Trophoblast cell (in vitro differentiated cells and primary cell): ENCODE measurements around the gene HAUS2.
A peak's percentile ranks its signal among the peaks of the same experiment; 100 is the strongest.

Experiments
- DNase-seq, 2 donors: peaks; one replicate each; pipeline ENCODE4 v3.0.0-alpha.2; 2016
- H2AFZ ChIP-seq: 2 replicates; pipeline ENCODE4 v1.6.1; 2013; ENCODE audit warnings: low read length, moderate library complexity, mild to moderate bottlenecking; ENCODE audit not compliant: insufficient read depth, poor library complexity
- H2AK5ac ChIP-seq: 2 replicates; pipeline ENCODE4 v1.6.1; 2013; ENCODE audit warnings: mild to moderate bottlenecking, low read length
- H2BK120ac ChIP-seq: 2 replicates; pipeline ENCODE4 v1.6.1; 2013; ENCODE audit warnings: low read length, mild to moderate bottlenecking, moderate library complexity; ENCODE audit not compliant: insufficient read depth, poor library complexity
- H2BK12ac ChIP-seq: 2 replicates; pipeline ENCODE4 v1.6.1; 2013; ENCODE audit warnings: mild to moderate bottlenecking, low read length, moderate library complexity
- H2BK5ac ChIP-seq: 2 replicates; pipeline ENCODE4 v1.6.1; 2013; ENCODE audit warnings: low read length, low read depth, moderate library complexity, mild to moderate bottlenecking; ENCODE audit not compliant: poor library complexity
- H3K14ac ChIP-seq: 2 replicates; pipeline ENCODE4 v1.6.1; 2013; ENCODE audit warnings: mild to moderate bottlenecking, low read length
- H3K18ac ChIP-seq: 2 replicates; pipeline ENCODE4 v1.6.1; 2013; ENCODE audit warnings: mild to moderate bottlenecking, low read length
- H3K23ac ChIP-seq: 2 replicates; pipeline ENCODE4 v1.6.1; 2013; ENCODE audit warnings: low read length
- H3K27ac ChIP-seq: 2 replicates; pipeline ENCODE4 v1.5.1; 2013; ENCODE audit warnings: low read depth, mild to moderate bottlenecking, inconsistent platforms, low read length, moderate library complexity
- H3K27me3 ChIP-seq: 2 replicates; pipeline ENCODE4 v1.6.1; 2013; ENCODE audit warnings: inconsistent platforms, mild to moderate bottlenecking, low read length, moderate library complexity; ENCODE audit not compliant: insufficient read depth
- H3K36me3 ChIP-seq, 2 experiments: 1 replicate in 1 of 2; 2 replicates in 1 of 2; pipeline ENCODE4 v1.6.1; 2013; ENCODE audit warnings: low read length in 2 of 2, mild to moderate bottlenecking in 2 of 2, moderate library complexity in 1 of 2; ENCODE audit not compliant: insufficient read depth in 2 of 2, control insufficient read depth in 1 of 2
- H3K4ac ChIP-seq: 2 replicates; pipeline ENCODE4 v1.6.1; 2013; ENCODE audit warnings: low read depth, mild to moderate bottlenecking, low read length, moderate library complexity
- H3K4me1 ChIP-seq, 2 experiments: 1 replicate in 1 of 2; 2 replicates in 1 of 2; pipeline ENCODE4 v1.6.1; 2013; ENCODE audit warnings: low read length in 2 of 2, mild to moderate bottlenecking in 2 of 2, moderate library complexity in 1 of 2; ENCODE audit not compliant: insufficient read depth in 2 of 2, control insufficient read depth in 1 of 2
- H3K4me2 ChIP-seq: 2 replicates; pipeline ENCODE4 v1.6.1; 2013; ENCODE audit warnings: inconsistent platforms, mild to moderate bottlenecking, low read length, moderate library complexity
- H3K4me3 ChIP-seq: 2 replicates; pipeline ENCODE4 v1.5.1; 2013; ENCODE audit warnings: mild to moderate bottlenecking, low read depth, low read length, inconsistent platforms
- H3K79me1 ChIP-seq: one replicate; pipeline ENCODE4 v1.6.1; 2013; ENCODE audit warnings: low read length
- H3K79me2 ChIP-seq: 2 replicates; pipeline ENCODE4 v1.6.1; 2013; ENCODE audit warnings: low read length, mild to moderate bottlenecking; ENCODE audit not compliant: control insufficient read depth, insufficient read depth, poor library complexity
- H3K9ac ChIP-seq: 2 replicates; pipeline ENCODE4 v1.6.1; 2013; ENCODE audit warnings: mild to moderate bottlenecking, low read length
- H3K9me3 ChIP-seq: 2 replicates; pipeline ENCODE4 v1.6.1; 2013; ENCODE audit warnings: low read depth, mild to moderate bottlenecking, control low read depth, inconsistent platforms, low read length; ENCODE audit not compliant: insufficient read depth
- H4K12ac ChIP-seq: 2 replicates; pipeline ENCODE4 v1.6.1; 2013; ENCODE audit warnings: low read depth, mild to moderate bottlenecking, low read length, moderate library complexity
- H4K8ac ChIP-seq: 2 replicates; pipeline ENCODE4 v1.6.1; 2013; ENCODE audit warnings: low read depth, mild to moderate bottlenecking, low read length, moderate library complexity
- H4K91ac ChIP-seq: one replicate; pipeline ENCODE4 v1.6.1; 2013; ENCODE audit warnings: low read depth, mild to moderate bottlenecking, low read length, moderate library complexity
- WGBS: extraction: QIAGEN DNeasy Blood & Tissue Kit; methylation state at CpG from one replicate; pipeline ENCODE4 v1.1.7; 2013; ENCODE audit warnings: missing lambda C conversion rate; ENCODE audit not compliant: insufficient read length, insufficient coverage; ENCODE audit errors: extremely low coverage; 5-methylcytosine and 5-hydroxymethylcytosine counted together

Gene HAUS2

GRCh38 chr15:42581272-42581730 is 32.7 kb downstream of the HAUS2 start:
- Histone ChIP-seq H3K79me1 (no peaks in the 10 kb centered on the region), H3K9ac (no peak overlapping the region), H3K27ac (no peak overlapping the region), H2BK120ac (no peak overlapping the region), H3K4ac (no peak overlapping the region), H3K4me2 (peak overlapping the region; percentile 68), H3K23ac (no peak overlapping the region), H2BK5ac (no peak overlapping the region), H3K79me2 (no peaks in the 10 kb centered on the region), H3K4me3 (peak overlapping the region; percentile 64), H4K91ac (no peak overlapping the region), H3K14ac (peak overlapping the region; percentile 28), H3K36me3 (no peaks in the 10 kb centered on the region), H2AFZ (peak overlapping the region; percentile 68), H2BK12ac (no peak overlapping the region), H2AK5ac (no peak overlapping the region), H3K18ac (no peak overlapping the region), H4K8ac (peak overlapping the region; percentile 71), H3K9me3 (no peaks in the 10 kb centered on the region), H3K27me3 (peaks cover 7% of the 10 kb centered on the region), H3K4me1 (peaks cover 0 to 3% of the 10 kb centered on the region in 2 experiments), H4K12ac (no peak overlapping the region)
- peak; percentile 71 to 83 for DNase-seq
- no CpG with 5 or more reads among the region's 37 CpGs for WGBS

- Histone ChIP-seq H3K18ac (no peak overlapping the region), H2BK120ac (no peak overlapping the region), H3K9me3 (no peaks in the 10 kb centered on the region), H3K27me3 (peaks cover 2% of the 10 kb centered on the region), H3K4me2 (no peak overlapping the region), H3K14ac (no peak overlapping the region), H3K4me3 (no peak overlapping the region), H3K9ac (no peak overlapping the region), H3K79me1 (no peaks in the 10 kb centered on the region), H2BK12ac (no peak overlapping the region), H2AK5ac (no peak overlapping the region), H3K23ac (no peak overlapping the region), H3K27ac (no peak overlapping the region), H2AFZ (no peak overlapping the region), H3K36me3 (no peaks in the 10 kb centered on the region), H3K79me2 (no peaks in the 10 kb centered on the region), H4K91ac (no peak overlapping the region), H3K4ac (no peak overlapping the region), H2BK5ac (no peak overlapping the region), H4K8ac (no peak overlapping the region), H3K4me1 (peaks cover 0 to 3% of the 10 kb centered on the region in 2 experiments), H4K12ac (no peak overlapping the region)
- WGBS = no CpG with 5 or more reads among the region's 8 CpGs
- no peak for DNase-seq
Observed at GRCh38 chr15:42582569-42583375, 34.1 kb downstream of the HAUS2 start.

- Histone ChIP-seq H3K79me2 (no peaks in the 10 kb centered on the region), H3K36me3 (no peaks in the 10 kb centered on the region), H3K18ac (no peak overlapping the region), H3K23ac (no peak overlapping the region), H2BK5ac (no peak overlapping the region), H3K14ac (no peak overlapping the region), H2AFZ (no peak overlapping the region), H3K4me1 (peaks cover 0 to 3% of the 10 kb centered on the region in 2 experiments), H3K9ac (no peak overlapping the region), H4K12ac (no peak overlapping the region), H3K9me3 (no peaks in the 10 kb centered on the region), H4K8ac (no peak overlapping the region), H3K4me2 (no peak overlapping the region), H2BK12ac (no peak overlapping the region), H3K4ac (no peak overlapping the region), H3K79me1 (no peaks in the 10 kb centered on the region), H3K4me3 (no peak overlapping the region), H3K27ac (no peak overlapping the region), H4K91ac (no peak overlapping the region), H2BK120ac (no peak overlapping the region), H2AK5ac (no peak overlapping the region), H3K27me3 (no peaks in the 10 kb centered on the region)
- WGBS = no CpG with 5 or more reads among the region's 4 CpGs
- no peak for DNase-seq
Observed at GRCh38 chr15:42584031-42584765, 35.6 kb downstream of the HAUS2 start.

GRCh38 chr15:42590619-42591237 is 42.1 kb downstream of the HAUS2 start:
- Histone ChIP-seq H3K18ac (no peak overlapping the region), H3K4me2 (no peak overlapping the region), H4K91ac (no peak overlapping the region), H2AK5ac (no peak overlapping the region), H3K27me3 (no peaks in the 10 kb centered on the region), H3K9ac (no peak overlapping the region), H3K4me3 (no peak overlapping the region), H3K14ac (no peak overlapping the region), H3K9me3 (no peaks in the 10 kb centered on the region), H3K23ac (no peak overlapping the region), H2BK12ac (no peak overlapping the region), H3K36me3 (no peaks in the 10 kb centered on the region), H3K79me1 (no peaks in the 10 kb centered on the region), H4K8ac (no peak overlapping the region), H3K4ac (no peak overlapping the region), H2BK5ac (no peak overlapping the region), H2AFZ (no peak overlapping the region), H3K79me2 (no peaks in the 10 kb centered on the region), H3K4me1 (no peaks in the 10 kb centered on the region), H4K12ac (no peak overlapping the region), H3K27ac (no peak overlapping the region), H2BK120ac (no peak overlapping the region)
- DNase-seq = no peak
- no CpG with 5 or more reads among the region's 5 CpGs for WGBS
